NB4 (cell line): Measurements from ENCODE around the gene LILRA6.

Experiments
- CTCF ChIP-seq: IDR thresholded peaks from one replicate; pipeline ENCODE4 v1.5.1; 2012; ENCODE audit warnings: low read depth, low read length
- MYC ChIP-seq: IDR thresholded peaks from 2 replicates; pipeline ENCODE4 v1.6.1; 2011; ENCODE audit warnings: low read depth, low read length
- POLR2A ChIP-seq: IDR thresholded peaks from 2 replicates; pipeline ENCODE4 v1.6.1; 2011; ENCODE audit warnings: mild to moderate bottlenecking; ENCODE audit not compliant: insufficient read length; ENCODE audit errors: extremely low read depth
- TF ChIP-seq, protein P1 (sequence below): IDR thresholded peaks from 2 replicates; pipeline ENCODE4 v1.6.1; 2011; ENCODE audit warnings: low read depth, low read length

DNA sequence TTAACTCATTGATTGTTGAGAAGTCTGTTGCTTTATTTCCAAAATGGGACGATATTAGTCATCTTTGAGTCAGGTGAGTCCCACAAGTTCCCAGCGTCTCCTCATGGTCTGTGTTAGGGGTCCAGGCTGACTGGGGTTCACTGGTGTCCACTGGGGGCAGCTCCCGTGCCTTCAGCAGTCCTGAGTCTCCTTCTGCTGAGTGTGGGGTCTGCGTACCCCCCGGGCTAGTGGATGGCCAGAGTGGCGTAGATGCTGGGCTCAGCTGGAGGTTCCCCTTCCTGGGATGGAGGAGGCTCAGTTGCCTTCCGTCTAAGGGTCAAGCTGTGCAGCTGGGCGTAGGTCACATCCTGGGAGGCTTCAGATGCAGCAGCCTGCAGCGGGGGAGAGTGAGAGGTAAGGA is 25.7 kb downstream of the LILRA6 start:
- TF ChIP-seq CTCF (no peak), POLR2A (no peak), MYC (no peak)
- TF ChIP-seq, protein P1, sequence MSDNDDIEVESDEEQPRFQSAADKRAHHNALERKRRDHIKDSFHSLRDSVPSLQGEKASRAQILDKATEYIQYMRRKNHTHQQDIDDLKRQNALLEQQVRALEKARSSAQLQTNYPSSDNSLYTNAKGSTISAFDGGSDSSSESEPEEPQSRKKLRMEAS = no peak
